HCT116 (cell line): ENCODE data around the gene RFLNA. TPM values are rescaled to one million over a fixed set of nuclear protein-coding genes. Genes with fewer than 3 reads are reported as not detected.

ENCODE experiments used
- ATAC-seq: fragments of 200-7000 bp; cut with Tn5 transposase; 2 replicates; pipeline ENCODE4 v1.9.1; 2020; ENCODE audit warnings: mild to moderate bottlenecking, moderate library complexity
- BruUV-seq: library from RNA; stranded (reverse); fragments of 400-500 nt; replicated peaks from 2 replicates; lab custom pipeline; 2021; lab: Mats Ljungman, UMichigan
- CTCF ChIA-PET: fragments of 300-600 bp; sonication (Branson Sonifier 250); formaldehyde crosslinking; loops from one replicate; lab custom pipeline; 2021; ENCODE audit warnings: antibody characterized with exemption; lab: Charles Lee
- POLR2A ChIA-PET: fragments of 300-600, 350-600 bp; sonication (Branson Sonifier 250); formaldehyde crosslinking; loops from one replicate; lab custom pipeline; 2021; ENCODE audit warnings: antibody characterized with exemption; lab: Charles Lee
- RAD21 ChIA-PET, 2 experiments: fragments of 300-600 bp; sonication (Branson Sonifier 250); formaldehyde crosslinking; loops; one replicate each; lab custom pipeline; 2023; ENCODE audit warnings: low total read pairs in 2 of 2; ENCODE audit not compliant: uncharacterized antibody in 2 of 2, unreplicated experiment in 2 of 2, low non-redundant PET in 1 of 2; lab: Charles Lee
- DNase-seq: peaks from one replicate; pipeline ENCODE4 v3.0.0-alpha.2; 2010; ENCODE audit warnings: low read depth, low spot score
- H2AFZ ChIP-seq: fragments of 200-600 bp; shearing (Covaris generic), sonication (generic); 2 replicates; pipeline ENCODE4 v1.6.1; 2017; ENCODE audit warnings: low read depth, mixed run types, mixed read lengths, antibody characterized with exemption, low read length; ENCODE audit not compliant: poor library complexity, severe bottlenecking
- H3K27ac ChIP-seq: 2 replicates; pipeline ENCODE4 v1.5.1; 2012; ENCODE audit warnings: low read depth, low read length
- H3K27me3 ChIP-seq: fragments of 200-600 bp; sonication (generic); 2 replicates; pipeline ENCODE4 v1.6.1; 2016; ENCODE audit warnings: mixed run types, low read length, mixed read lengths; ENCODE audit not compliant: insufficient read depth
- H3K36me3 ChIP-seq, 2 experiments: fragments of 200-500 bp in 1 of 2; fragments of 200-600 bp in 1 of 2; sonication (Bioruptor generic) in 1 of 2; sonication (generic) in 1 of 2; 2 replicates each; pipeline versions ENCODE4 v1.5.1 to v1.6.1; 2014 to 2016; ENCODE audit warnings: low read length in 2 of 2, inconsistent platforms in 1 of 2, mixed read lengths in 1 of 2, mixed run types in 1 of 2; ENCODE audit not compliant: insufficient read depth in 2 of 2, control insufficient read depth in 1 of 2
- H3K4me1 ChIP-seq, 2 experiments: fragments of 200-600 bp in 1 of 2; sonication (generic) in 1 of 2; 2 replicates each; pipeline versions ENCODE4 v1.5.1 to v1.6.1; 2012 to 2017; ENCODE audit warnings: low read length in 2 of 2, inconsistent platforms in 1 of 2, mild to moderate bottlenecking in 1 of 2, mixed read lengths in 1 of 2, mixed run types in 1 of 2, moderate library complexity in 1 of 2; ENCODE audit not compliant: insufficient read depth in 2 of 2, control insufficient read depth in 1 of 2
- H3K4me2 ChIP-seq: fragments of 200-600 bp; sonication (generic); 2 replicates; pipeline ENCODE4 v1.6.1; 2017; ENCODE audit warnings: mixed run types, low read length, mixed read lengths
- H3K4me3 ChIP-seq, 2 experiments: fragments of 200-600 bp in 1 of 2; sonication (generic) in 1 of 2; replicated peaks in 1 of 2; 2 replicates each; pipeline ENCODE4 v1.5.1; 2011 to 2016; ENCODE audit warnings: low read length in 2 of 2, control low read depth in 1 of 2, low read depth in 1 of 2, mild to moderate bottlenecking in 1 of 2, mixed read lengths in 1 of 2, mixed run types in 1 of 2
- H3K79me2 ChIP-seq: fragments of 200-600 bp; sonication (generic); 2 replicates; pipeline ENCODE4 v1.6.1; 2017; ENCODE audit warnings: mild to moderate bottlenecking, mixed run types, low read length, moderate library complexity, mixed read lengths; ENCODE audit not compliant: insufficient read depth
- H3K9ac ChIP-seq: fragments of 200-600 bp; sonication (generic); 2 replicates; pipeline ENCODE4 v1.6.1; 2016; ENCODE audit warnings: low read length, mixed read lengths
- H3K9me2 ChIP-seq: fragments of 200-600 bp; sonication (generic), shearing (Covaris generic); 2 replicates; pipeline ENCODE4 v1.6.1; 2017; ENCODE audit warnings: mixed run types, mild to moderate bottlenecking, moderate library complexity; ENCODE audit not compliant: insufficient read depth
- H3K9me3 ChIP-seq, 2 experiments: fragments of 200-500 bp in 1 of 2; fragments of 200-600 bp in 1 of 2; sonication (Bioruptor generic) in 1 of 2; sonication (generic) in 1 of 2; 2 replicates each; pipeline ENCODE4 v1.6.1; 2014 to 2017; ENCODE audit warnings: low read length in 2 of 2, mixed read lengths in 2 of 2, inconsistent platforms in 1 of 2, low read depth in 1 of 2, mild to moderate bottlenecking in 1 of 2, mixed run types in 1 of 2, moderate library complexity in 1 of 2; ENCODE audit not compliant: control insufficient read depth in 1 of 2, insufficient read depth in 1 of 2
- H4K20me1 ChIP-seq: fragments of 200-600 bp; sonication (generic), shearing (Covaris generic); 2 replicates; pipeline ENCODE4 v1.6.1; 2017; ENCODE audit warnings: mixed run types, mild to moderate bottlenecking, moderate library complexity; ENCODE audit not compliant: insufficient read depth
- CBX3 ChIP-seq: IDR thresholded peaks from 2 replicates; pipeline ENCODE4 v1.6.1; 2012; ENCODE audit warnings: low read depth
- CEBPB ChIP-seq: IDR thresholded peaks from 2 replicates; pipeline ENCODE4 v1.6.1; 2012; ENCODE audit warnings: low read depth
- EGR1 ChIP-seq: IDR thresholded peaks from 2 replicates; pipeline ENCODE4 v1.6.1; 2012; ENCODE audit warnings: low read depth
- ELF1 ChIP-seq: IDR thresholded peaks from 2 replicates; pipeline ENCODE4 v1.6.1; 2012; ENCODE audit warnings: low read depth, borderline replicate concordance
- RAD21 ChIP-seq: IDR thresholded peaks from 2 replicates; pipeline ENCODE4 v1.6.1; 2012; ENCODE audit warnings: low read depth, mild to moderate bottlenecking
- REST ChIP-seq: IDR thresholded peaks from 2 replicates; pipeline ENCODE4 v1.6.1; 2012; ENCODE audit warnings: low read depth
- SP1 ChIP-seq: IDR thresholded peaks from 2 replicates; pipeline ENCODE4 v1.6.1; 2012; ENCODE audit warnings: low read depth
- SRF ChIP-seq: IDR thresholded peaks from 2 replicates; pipeline ENCODE4 v1.6.1; 2012; ENCODE audit warnings: low read depth
- TCF7L2 ChIP-seq: IDR thresholded peaks from 2 replicates; pipeline ENCODE4 v1.7.0; 2011; ENCODE audit warnings: borderline replicate concordance, inconsistent platforms; ENCODE audit not compliant: insufficient read depth, insufficient read length; ENCODE audit errors: extremely low read depth
- ZBTB33 ChIP-seq: IDR thresholded peaks from 2 replicates; pipeline ENCODE4 v1.6.1; 2011; ENCODE audit warnings: mild to moderate bottlenecking, low read length, moderate library complexity; ENCODE audit not compliant: insufficient replicate concordance; ENCODE audit errors: extremely low read depth
- intact Hi-C: fragments of 100-400 bp; cut with micrococcal nuclease; formaldehyde crosslinking; loops from 2 replicates; pipeline ENCODE4 v1.10.0; 2022
- total RNA-seq: library from RNA; stranded (reverse); gene quantifications from one replicate; pipeline ENCODE4 v1.2.1, GENCODE V29; 2021; ENCODE audit not compliant: unreplicated experiment

RFLNA gene
- total RNA-seq, 1 experiment from 2014 or later, result not detected

- Histone ChIP-seq H3K4me3 (no peak overlapping the region), H3K36me3 (no peaks in the 10 kb centered on the region), H3K79me2 (no peaks in the 10 kb centered on the region), H3K9me2 (no peaks in the 10 kb centered on the region), H4K20me1 (no peaks in the 10 kb centered on the region), H3K4me1 (no peaks in the 10 kb centered on the region), H3K4me2 (no peak overlapping the region), H3K9ac (no peak overlapping the region), H3K9me3 (no peaks in the 10 kb centered on the region), H3K27me3 (no peaks in the 10 kb centered on the region), H2AFZ (no peak overlapping the region), H3K27ac (no peak overlapping the region)
- ATAC-seq, result no peak
- no TSS peak for BruUV-seq
- TF ChIP-seq SRF, result no peak
- TF ChIP-seq ZBTB33, result no peak
- TF ChIP-seq CBX3, result no peak
- no peak for TF ChIP-seq RAD21
- no peak for TF ChIP-seq EGR1
- no peak for TF ChIP-seq SP1
- ChIA-PET POLR2A (no interaction called here), CTCF (no interaction called here), RAD21 (no interaction called here)
- intact Hi-C loops, result no loop called here
- no peak for DNase-seq
These were observed 10.2 kb downstream of the RFLNA start for GRCh38 chr12:124305136-124305535.

GRCh38 chr12:124305776-124306685 is 11.1 kb downstream of the RFLNA start:
- H3K79me2 ChIP-seq, result no peaks in the 10 kb centered on the region
- intact Hi-C loops, result no loop called here
- no peaks in the 10 kb centered on the region for H3K9me3 ChIP-seq
- no peaks in the 10 kb centered on the region for H3K9me2 ChIP-seq
- no peaks in the 10 kb centered on the region for H4K20me1 ChIP-seq
- H3K27me3 ChIP-seq, result no peaks in the 10 kb centered on the region
- ATAC-seq, result no peak
- ChIA-PET RAD21 (no interaction called here), POLR2A (no interaction called here), CTCF (no interaction called here)
- H2AFZ ChIP-seq, result no peak overlapping the region
- DNase-seq, result no peak
- H3K4me1 ChIP-seq, result no peaks in the 10 kb centered on the region
- no peak overlapping the region for H3K9ac ChIP-seq
- H3K4me2 ChIP-seq, result no peak overlapping the region
- BruUV-seq, result no TSS peak
- no peak overlapping the region for H3K27ac ChIP-seq
- H3K36me3 ChIP-seq, result no peaks in the 10 kb centered on the region
- no peak overlapping the region for H3K4me3 ChIP-seq
- TF ChIP-seq ZBTB33, result no peak
- TF ChIP-seq CEBPB, result no peak
- TF ChIP-seq REST, result no peak
- TF ChIP-seq TCF7L2, result no peak
- no peak for TF ChIP-seq ELF1
